Inflammatory macrophage treated with lipopolysaccharide for 1 hour (primary cell): ENCODE measurements around the gene HDAC2.

Source experiments
- DNase-seq, 2 donors: peaks; one replicate each; pipeline ENCODE4 v3.0.0-alpha.2; 2020 to 2022

The HDAC2 gene

DNA sequence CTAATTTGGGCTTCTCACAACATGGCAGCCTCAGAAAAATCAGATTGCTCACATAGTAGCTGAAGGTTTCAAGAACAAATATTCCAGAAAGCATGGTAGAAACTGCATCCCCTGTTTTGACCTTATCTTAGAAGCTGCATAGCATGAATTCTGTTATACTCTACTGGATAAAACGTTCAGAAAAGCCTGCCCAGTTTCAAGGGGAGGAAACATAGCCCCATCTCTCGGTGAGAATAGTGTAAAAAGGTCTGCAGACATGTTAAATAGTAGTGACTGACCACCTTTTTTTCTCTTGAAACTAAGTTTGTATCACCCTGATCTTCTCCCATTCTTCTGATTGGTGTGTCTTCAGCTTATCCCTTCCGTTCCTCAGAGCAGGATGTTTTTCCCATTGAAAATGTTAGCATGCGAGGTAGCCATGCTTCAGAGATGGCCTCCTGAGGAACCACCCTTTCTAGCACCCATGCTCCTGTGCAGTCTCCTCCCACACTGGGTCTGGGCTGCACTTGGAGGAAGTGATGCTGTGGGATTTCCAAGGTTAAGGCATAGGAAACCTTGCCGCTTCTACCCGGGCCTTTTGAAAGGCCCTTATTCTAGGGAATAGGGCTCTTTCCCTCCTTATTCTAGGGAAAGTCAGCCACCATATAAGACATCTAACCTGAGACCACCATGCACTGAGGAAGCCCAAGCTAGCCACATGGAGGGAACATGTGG is 63.7 kb downstream of the HDAC2 start:
- DNase-seq, result peak; percentile 52 to 57

DNA sequence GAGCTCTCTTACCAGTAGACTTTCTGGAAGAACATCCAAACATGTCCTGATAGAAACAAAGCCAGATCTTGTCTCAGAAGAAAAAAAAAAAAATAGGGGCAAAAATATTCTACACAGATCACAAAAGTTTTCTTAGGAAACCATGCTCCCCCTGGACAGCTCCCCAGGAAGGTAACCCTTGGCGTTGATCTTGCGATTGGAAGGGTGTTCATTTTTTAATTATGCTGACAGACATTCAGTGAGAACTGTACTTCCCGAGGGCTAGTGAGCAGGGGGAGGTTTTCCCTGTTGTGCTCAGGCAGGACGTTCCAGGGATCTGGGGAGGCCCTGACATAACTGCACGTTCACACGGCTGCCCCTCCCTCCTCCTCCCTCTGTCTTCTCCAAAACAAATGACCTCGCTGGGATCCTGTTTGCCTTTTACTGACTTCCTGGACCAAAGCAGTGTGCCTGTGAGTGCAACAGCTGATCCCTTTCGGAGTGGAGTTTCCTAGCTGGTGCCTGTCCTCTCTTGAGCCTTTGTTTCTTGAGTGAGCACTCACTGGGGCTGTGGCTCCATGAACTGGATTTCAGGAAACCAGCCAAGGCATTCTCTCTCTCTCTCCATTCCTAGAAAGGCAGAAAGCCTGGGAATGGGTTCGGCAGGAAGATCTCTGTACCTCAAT is 67.2 kb downstream of the HDAC2 start:
- no peak for DNase-seq

DNA sequence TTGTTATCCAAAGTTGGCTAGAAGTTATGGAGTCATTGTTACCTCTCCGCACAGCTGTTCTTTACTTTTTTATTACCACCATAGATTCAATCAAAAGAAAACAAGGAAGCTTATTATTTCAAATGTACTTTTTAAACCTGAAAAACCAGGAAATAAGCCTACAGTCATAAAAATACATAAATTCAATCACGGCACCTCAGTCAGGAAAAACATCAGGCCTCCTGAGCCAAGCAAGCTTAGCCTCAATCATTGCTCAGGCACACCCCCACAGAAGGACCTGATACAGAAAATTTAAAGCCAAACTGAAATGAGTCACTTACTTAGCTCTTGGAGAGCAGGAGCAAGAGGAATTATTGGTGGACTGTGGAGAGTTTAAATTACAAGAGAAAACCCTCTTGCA is 69.5 kb downstream of the HDAC2 start:
- DNase-seq, result no peak

DNA sequence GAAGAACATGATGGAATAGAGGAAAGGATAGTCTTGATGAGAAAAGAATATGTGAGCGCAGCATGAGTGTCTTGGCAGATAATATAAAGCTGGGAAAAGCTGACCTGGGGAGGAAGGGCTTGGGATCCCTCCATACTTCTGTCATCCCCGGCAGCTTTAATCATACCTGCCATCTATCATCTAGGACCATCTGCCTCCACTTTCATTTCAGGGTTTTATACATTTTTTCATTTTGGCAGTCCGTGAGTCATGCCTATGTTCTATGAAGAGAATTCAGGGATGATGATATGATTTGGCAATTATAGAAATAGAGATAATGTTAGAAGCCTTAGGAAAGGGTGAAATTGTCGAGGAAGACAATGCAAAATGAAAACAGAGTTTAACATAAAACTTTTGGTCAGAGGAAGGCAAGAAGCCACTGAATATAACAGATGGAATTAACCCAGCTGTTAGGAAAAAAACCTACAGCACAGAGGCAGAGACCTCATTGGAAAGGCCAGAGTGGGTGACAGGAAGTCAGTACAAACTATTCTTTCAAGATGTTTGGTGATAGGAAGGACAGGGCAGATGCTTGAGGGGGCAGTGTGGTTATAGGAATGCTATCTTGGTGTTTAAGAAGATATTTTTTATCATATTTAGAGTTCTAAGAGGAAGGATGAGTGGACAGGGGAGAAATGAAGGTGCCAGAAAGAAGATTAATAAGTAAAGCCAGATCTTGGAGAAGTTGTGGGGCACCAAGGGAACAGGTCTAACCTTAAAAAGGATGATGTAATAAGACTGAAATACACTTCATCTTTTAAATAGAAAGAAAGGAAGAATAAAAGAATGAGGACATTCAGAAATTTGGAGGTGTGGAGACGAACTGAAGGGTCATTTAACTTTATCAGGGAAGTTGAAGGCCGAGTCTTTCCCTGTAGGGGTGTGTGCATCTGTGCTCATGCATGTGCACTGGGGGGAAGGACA is 76.0 kb downstream of the HDAC2 start:
- DNase-seq, result no peak

DNA sequence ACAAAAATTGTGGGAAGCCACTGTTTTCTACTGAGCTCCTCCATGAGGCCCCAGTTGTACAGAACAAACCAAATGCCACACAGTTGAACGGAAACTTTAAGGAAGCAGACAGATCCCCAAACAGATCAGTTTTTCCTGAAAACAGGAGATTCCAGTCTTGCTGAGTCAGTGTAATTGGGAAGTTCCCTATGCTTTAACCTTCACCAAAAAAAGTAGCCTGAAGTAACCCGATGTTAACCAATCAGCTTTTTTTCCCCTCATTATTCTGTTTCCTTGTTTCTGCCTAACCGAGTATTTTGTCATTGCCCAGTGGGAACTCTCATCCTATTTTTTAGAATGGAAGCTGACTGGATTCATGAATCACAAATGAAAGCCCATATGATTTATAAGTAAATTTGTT is 77.1 kb downstream of the HDAC2 start:
- peak; percentile 30 to 67 for DNase-seq

DNA sequence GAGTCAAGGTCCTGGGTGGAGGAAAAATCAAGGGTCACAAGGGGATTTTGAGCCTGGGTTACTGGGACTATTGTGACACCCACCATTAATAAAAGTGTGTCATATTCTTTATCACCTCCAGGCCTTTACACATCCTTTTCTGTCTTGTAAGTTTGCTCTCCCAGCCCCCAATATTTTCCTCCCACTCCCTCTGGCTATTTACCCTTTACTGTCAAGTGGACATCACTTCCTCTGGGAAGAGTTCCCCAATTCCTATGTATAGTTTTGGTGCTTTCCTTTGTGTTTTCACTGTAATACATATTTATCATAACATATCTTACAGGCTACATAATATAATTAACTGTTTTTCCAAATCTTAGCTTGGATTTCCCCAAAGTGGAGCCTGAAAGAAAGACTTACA is 77.5 kb downstream of the HDAC2 start:
- DNase-seq, result peak; percentile 22 to 50

DNA sequence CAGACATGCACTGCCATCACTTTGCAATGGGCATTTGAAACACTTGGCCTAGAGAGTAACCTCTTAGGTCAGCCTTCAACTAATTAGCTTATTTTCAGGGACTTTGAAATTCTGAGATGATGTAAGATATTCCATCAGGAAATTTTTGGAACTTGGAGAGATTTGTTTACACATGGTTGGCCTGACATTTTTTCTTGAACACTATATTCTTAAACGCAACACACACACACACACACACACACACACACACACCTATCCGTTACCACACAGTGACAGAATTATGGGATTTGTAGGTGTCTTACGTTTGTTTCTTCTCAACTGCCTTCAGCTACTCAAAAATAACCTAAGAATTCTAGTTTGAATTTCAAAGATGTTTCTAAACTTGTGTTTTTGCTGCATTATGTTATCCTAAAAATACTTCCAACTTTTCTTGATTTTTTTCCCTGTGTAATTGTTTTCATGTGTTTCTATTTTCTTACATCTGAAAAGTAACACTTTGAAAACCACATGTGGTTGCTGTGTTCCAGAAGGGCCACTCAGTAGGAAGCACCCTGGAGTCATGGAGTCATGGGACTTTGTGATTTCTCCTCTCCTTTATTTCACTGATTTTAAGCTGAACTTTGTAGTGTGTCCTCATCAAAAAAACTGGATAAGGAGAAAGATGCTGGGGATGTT is 81.9 kb downstream of the HDAC2 start:
- DNase-seq, result no peak

DNA sequence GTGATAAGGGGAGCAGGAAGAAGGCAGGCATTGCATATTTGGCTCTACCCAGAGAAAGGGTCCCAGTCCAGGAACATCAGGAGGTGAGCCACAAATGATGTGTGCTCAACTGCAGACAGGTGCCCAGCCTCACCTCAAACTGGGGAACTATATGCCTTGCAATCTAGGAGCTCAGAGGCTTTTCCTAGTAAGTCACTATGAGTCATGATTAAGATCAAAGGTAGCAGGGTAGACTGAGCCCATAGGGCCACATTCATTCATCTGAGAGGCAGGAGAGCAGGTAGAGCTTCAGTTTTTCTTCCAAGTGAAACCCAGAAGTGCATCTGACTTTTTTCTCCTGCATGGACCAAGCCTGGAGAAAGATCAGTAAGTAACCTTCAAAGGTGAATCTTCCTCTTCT is 82.5 kb downstream of the HDAC2 start:
- DNase-seq, result no peak

DNA sequence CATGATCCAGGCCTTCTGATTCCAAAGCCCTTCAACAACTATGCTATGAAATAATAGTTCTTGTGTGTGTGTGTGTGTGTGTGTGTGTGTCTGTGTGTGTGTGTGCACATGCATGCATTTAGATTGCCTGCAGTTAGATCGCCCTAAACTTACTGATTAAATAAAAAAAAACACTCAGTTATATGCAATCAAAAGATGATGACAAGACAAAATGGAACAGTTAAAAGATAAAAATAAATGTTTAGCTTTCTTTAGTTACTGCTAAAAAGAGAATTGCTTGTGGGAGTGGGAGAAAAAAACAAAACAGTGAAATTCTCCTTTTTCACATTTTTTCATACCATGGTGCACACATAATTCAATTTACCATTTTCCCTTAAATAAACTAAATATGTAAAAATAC is 84.4 kb downstream of the HDAC2 start:
- no peak for DNase-seq

DNA sequence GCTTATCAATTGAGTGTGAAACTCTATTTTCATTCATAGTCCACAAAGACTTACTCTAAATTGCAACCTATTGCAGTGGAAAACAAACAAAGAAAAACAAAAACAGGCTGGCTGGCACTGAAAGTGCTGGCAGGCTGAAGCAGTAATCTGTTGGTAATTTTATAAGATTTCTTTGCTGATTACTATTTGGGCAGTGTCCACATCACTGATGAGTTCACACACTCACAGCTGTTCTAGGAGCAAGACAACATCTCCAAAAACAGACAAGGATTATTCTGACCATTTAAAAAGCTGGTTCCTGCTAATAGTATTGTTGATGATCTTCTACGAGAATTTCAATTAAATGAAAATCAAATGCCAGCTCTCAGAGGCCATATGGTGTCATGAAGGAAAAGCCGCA is 86.9 kb downstream of the HDAC2 start:
- no peak for DNase-seq
